ENCODE data around the gene CBLC.

The CBLC gene

DNA sequence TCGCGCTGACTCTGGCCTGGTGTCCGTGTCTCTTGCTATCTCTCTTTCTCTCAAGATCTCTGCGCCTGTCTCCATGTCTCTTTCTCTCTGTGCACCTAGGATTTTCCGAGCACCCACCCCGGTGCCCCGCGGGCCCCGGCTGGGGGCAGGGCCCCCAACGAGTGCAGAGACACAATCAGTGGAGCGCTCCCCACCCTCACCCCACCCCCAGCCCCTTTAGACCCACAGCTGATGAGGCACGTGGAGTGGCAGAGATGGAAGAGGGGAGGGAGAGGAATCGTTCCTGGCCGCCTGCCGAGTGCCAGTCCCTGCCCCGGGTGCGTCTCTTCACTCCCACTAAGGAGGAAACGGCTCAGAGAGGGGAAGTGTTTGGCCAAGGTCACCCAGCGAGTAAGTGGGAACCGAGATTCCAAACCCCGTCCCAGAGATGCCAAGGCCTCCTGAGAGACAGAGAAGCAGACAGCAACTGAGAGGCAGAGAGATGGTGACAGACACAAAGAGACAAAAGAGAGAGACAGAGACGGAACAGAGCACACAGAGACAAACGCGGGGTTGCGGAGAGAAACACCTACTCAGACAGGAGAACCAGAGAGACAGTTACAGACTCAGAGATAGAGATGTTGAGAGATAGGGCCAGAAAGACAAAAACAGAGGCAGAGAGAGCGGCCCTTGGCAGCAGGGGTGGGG lies 29.8 kb upstream of the CBLC start (continued):
- peak; percentile 16; the same call in 1 of the 2 replicates for TF ChIP-seq ZNF843 (tag by site-specific recombination; IDR thresholded peaks at IDR 0.05)
- peak; percentile 43; the same call in 1 of the 2 replicates for TF ChIP-seq ZBTB48 (tag by site-specific recombination; IDR thresholded peaks at IDR 0.05)
- TF ChIP-seq ZNF133 (tag by site-specific recombination; IDR thresholded peaks at IDR 0.05) = no peak
- 0 out of 2 replicates have a peak, but pooled peaks have one; percentile 45 for TF ChIP-seq ZNF2 (tag by site-specific recombination; IDR thresholded peaks at IDR 0.05)
- TF ChIP-seq ZNF341 (tag by site-specific recombination; IDR thresholded peaks at IDR 0.05; ENCODE audit: low read depth) = peak; percentile 28; the same call in 1 of the 2 replicates
- TF ChIP-seq KLF9 (tag by site-specific recombination; IDR thresholded peaks at IDR 0.05; ENCODE audit: low read depth) = 0 out of 2 replicates have a peak, but pooled peaks have one; percentile 18
- TF ChIP-seq SP3 (tag by site-specific recombination; IDR thresholded peaks at IDR 0.05) = peak; percentile 36
- TF ChIP-seq ZNF391 (tag by site-specific recombination; IDR thresholded peaks at IDR 0.05; ENCODE audit: borderline replicate concordance, low read depth) = 0 out of 2 replicates have a peak, but pooled peaks have one; percentile 66
- 0 out of 2 replicates have a peak, but pooled peaks have one; percentile 3 for TF ChIP-seq ZEB2 (tag by site-specific recombination; IDR thresholded peaks at IDR 0.05)
- no peak for TF ChIP-seq ZNF510 (tag by site-specific recombination; IDR thresholded peaks at IDR 0.05; ENCODE audit: insufficient replicate concordance)
- TF ChIP-seq ZNF629 (tag by site-specific recombination; IDR thresholded peaks at IDR 0.05) = 0 out of 2 replicates have a peak, but pooled peaks have one; percentile 28
- peak; percentile 72 for TF ChIP-seq ZNF335 (tag by site-specific recombination; conservative IDR thresholded peaks at IDR 0.05)
- no peak for TF ChIP-seq SP7 (tag by site-specific recombination; IDR thresholded peaks at IDR 0.05)
- no peak for TF ChIP-seq ZNF311 (tag by site-specific recombination; IDR thresholded peaks at IDR 0.05; ENCODE audit: borderline replicate concordance)
- TF ChIP-seq ZNF114 (tag by site-specific recombination; IDR thresholded peaks at IDR 0.05) = no peak
- no peak for TF ChIP-seq ZNF302 (tag by site-specific recombination; IDR thresholded peaks at IDR 0.05; ENCODE audit: low read depth)
- peak; percentile 73 for TF ChIP-seq KLF8 (tag by site-specific recombination; IDR thresholded peaks at IDR 0.05)
- no peak for TF ChIP-seq OSR2 (tag by site-specific recombination; IDR thresholded peaks at IDR 0.05)
- TF ChIP-seq, protein P1, sequence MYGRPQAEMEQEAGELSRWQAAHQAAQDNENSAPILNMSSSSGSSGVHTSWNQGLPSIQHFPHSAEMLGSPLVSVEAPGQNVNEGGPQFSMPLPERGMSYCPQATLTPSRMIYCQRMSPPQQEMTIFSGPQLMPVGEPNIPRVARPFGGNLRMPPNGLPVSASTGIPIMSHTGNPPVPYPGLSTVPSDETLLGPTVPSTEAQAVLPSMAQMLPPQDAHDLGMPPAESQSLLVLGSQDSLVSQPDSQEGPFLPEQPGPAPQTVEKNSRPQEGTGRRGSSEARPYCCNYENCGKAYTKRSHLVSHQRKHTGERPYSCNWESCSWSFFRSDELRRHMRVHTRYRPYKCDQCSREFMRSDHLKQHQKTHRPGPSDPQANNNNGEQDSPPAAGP (tag by site-specific recombination; IDR thresholded peaks at IDR 0.05) = peak; percentile 31; the same call in 1 of the 2 replicates
- TF ChIP-seq GFI1B (tag by site-specific recombination; IDR thresholded peaks at IDR 0.05) = 0 out of 2 replicates have a peak, but pooled peaks have one; percentile 32
- TF ChIP-seq ZBTB8A (tag by site-specific recombination; IDR thresholded peaks at IDR 0.05) = no peak; the same call in 1 of the 2 replicates

DNA sequence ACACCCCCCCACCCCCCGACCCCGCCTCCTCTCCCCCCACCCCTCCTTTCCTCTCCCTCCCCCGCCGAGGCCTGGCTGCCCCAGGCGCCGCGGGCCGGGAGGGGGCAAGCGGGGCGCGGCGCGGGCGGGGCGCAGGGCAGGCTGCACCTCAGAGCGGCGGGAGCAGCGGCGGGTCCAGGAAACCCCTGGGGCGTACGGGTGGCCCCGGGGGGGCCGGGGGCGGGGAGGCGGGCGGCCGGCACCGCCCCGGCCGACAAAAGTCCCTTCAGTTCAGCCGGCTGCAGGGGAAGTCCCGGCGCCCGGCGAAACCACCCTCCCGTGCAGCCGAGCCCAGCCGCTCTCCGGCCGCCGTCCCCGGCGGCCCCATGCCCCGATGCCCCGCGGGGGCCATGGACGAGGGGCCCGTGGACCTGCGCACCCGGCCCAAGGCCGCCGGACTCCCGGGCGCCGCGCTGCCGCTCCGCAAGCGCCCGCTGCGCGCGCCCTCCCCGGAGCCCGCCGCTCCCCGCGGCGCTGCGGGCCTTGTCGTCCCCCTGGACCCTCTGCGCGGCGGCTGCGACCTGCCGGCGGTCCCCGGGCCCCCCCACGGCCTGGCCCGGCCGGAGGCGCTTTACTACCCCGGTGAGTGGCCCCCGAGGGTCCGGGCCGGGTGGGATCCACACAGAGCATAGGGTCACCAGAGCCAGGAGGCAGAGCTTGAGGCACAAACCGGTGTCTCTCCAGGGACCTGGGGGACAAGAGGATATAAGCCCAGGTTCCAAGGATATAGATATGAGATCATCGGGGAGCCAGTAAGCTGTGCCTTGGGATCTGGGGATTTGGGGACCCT lies 29.1 kb upstream of the CBLC start, which contains the start of gene BCL3:
BCL3 (plus strand) TSS at position 283 of the 829 bp plus-strand sequence; CDS start at position 366, 83 bp downstream.
- Histone ChIP-seq H3K4me1 (ENCODE audit: control insufficient read depth, insufficient read depth, low read length) (peaks cover 8% of the 10 kb centered on the region), H3K9me3 (ENCODE audit: control insufficient read depth, insufficient read depth, low read depth, low read length) (no peaks in the 10 kb centered on the region), H3K27ac (ENCODE audit: extremely low read depth, low read depth, low read length) (peak within 1 kb of the TSS; percentile 81; the same call in 1 of the 2 replicates), H3K4me3 (ENCODE audit: low read depth, low read length) (peak within 1 kb of the TSS; percentile 35), H3K36me3 (ENCODE audit: control insufficient read depth in 2 of 2, insufficient read depth in 1 of 2, low read length in 2 of 2) (peaks cover 6 to 8% of the 10 kb centered on the region in 2 experiments; a peak in 2 of 3 replicates)
- CTCF ChIA-PET = interaction anchor here (0.7 to 1.3 kb wide), 4 partner anchors 11 to 395 kb away, joined by 3 read pairs; no protein-coding TSS in a partner anchor
- POLR2A ChIA-PET = interaction anchor here (0.5 to 0.9 kb wide), 3 partner anchors 22 to 255 kb away, joined by 3 to 6 read pairs (median 5); no protein-coding TSS in a partner anchor
- TF ChIP-seq ZNF23 (tag by site-specific recombination; IDR thresholded peaks at IDR 0.05; ENCODE audit: borderline replicate concordance) (no peak), ZNF202 (tag by site-specific recombination; IDR thresholded peaks at IDR 0.05; ENCODE audit: borderline replicate concordance) (no peak), ZIC2 (tag by site-specific recombination; IDR thresholded peaks at IDR 0.05) (peak; percentile 44), ZNF155 (tag by site-specific recombination; IDR thresholded peaks at IDR 0.05) (no peak), SCRT1 (tag by site-specific recombination; IDR thresholded peaks at IDR 0.05; ENCODE audit: borderline replicate concordance) (no peak), ZNF514 (tag by site-specific recombination; IDR thresholded peaks at IDR 0.05) (no peak), ZNF157 (tag by site-specific recombination; IDR thresholded peaks at IDR 0.05) (no peak)
- TF ChIP-seq, protein P2, sequence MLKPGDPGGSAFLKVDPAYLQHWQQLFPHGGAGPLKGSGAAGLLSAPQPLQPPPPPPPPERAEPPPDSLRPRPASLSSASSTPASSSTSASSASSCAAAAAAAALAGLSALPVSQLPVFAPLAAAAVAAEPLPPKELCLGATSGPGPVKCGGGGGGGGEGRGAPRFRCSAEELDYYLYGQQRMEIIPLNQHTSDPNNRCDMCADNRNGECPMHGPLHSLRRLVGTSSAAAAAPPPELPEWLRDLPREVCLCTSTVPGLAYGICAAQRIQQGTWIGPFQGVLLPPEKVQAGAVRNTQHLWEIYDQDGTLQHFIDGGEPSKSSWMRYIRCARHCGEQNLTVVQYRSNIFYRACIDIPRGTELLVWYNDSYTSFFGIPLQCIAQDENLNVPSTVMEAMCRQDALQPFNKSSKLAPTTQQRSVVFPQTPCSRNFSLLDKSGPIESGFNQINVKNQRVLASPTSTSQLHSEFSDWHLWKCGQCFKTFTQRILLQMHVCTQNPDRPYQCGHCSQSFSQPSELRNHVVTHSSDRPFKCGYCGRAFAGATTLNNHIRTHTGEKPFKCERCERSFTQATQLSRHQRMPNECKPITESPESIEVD (tag by site-specific recombination; IDR thresholded peaks at IDR 0.05) = no peak
- TF ChIP-seq, protein P3, sequence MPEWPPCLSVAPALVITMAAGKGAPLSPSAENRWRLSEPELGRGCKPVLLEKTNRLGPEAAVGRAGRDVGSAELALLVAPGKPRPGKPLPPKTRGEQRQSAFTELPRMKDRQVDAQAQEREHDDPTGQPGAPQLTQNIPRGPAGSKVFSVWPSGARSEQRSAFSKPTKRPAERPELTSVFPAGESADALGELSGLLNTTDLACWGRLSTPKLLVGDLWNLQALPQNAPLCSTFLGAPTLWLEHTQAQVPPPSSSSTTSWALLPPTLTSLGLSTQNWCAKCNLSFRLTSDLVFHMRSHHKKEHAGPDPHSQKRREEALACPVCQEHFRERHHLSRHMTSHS (tag by site-specific recombination; IDR thresholded peaks at IDR 0.05) = no peak
